ENCODE results near the gene MXD3. TPM values are rescaled to one million over a fixed set of nuclear protein-coding genes. Genes with fewer than 3 reads are reported as not detected.
"Not testable (repeated sequence)": the region's sequence is repeated elsewhere in the genome, so short reads cannot be mapped to it uniquely, and the experiment has no call there.

The MXD3 gene
- total RNA-seq, 2 experiments from 2014 or later: 5.8 to 7.5 TPM

- Mint-ChIP-seq H3K27ac (no peak overlapping the region), H3K27me3 (no peaks in the 10 kb centered on the region), H3K4me1 (ENCODE audit: low read depth) (peaks cover 56% of the 10 kb centered on the region), H3K9me3 (no peaks in the 10 kb centered on the region), H3K4me3 (no peak overlapping the region), H3K36me3 (ENCODE audit: low read depth) (peaks cover 63% of the 10 kb centered on the region)
- ATAC-seq (ENCODE audit: poor library complexity) (no peak), DNase-seq (no peak)
- ChIA-PET CTCF (interaction anchor here (1.0 to 1.7 kb wide), 3 partner anchors 24 to 55 kb away, joined by 3 to 4 read pairs (median 3); no protein-coding TSS in a partner anchor), POLR2A (interaction anchor here (1.2 kb wide), 1 partner anchor 26 kb away, joined by 3 read pairs; no protein-coding TSS in a partner anchor)
- no peaks in the 10 kb centered on the region for H3K27me3 ChIP-seq (ENCODE audit: control insufficient read depth in 1 of 2, insufficient read depth in 2 of 2, low read length in 2 of 2)
- peaks cover 53% of the 10 kb centered on the region for H3K36me3 ChIP-seq (ENCODE audit: insufficient read depth, low read length)
- no peaks in the 10 kb centered on the region for H3K9me3 ChIP-seq (ENCODE audit: control insufficient read depth in 1 of 2, insufficient read depth in 1 of 2, low read length in 2 of 2)
- TF ChIP-seq CTCF (IDR thresholded peaks at IDR 0.05): no peak
- H3K4me1 ChIP-seq (ENCODE audit: insufficient read depth, low read length): peaks cover 38% of the 10 kb centered on the region
- H3K27ac ChIP-seq (ENCODE audit: low read depth in 1 of 2, low read length in 2 of 2): no peak overlapping the region
- no peak overlapping the region for H3K4me3 ChIP-seq (ENCODE audit: low read length)
- intact Hi-C loops (cut with DNase I, micrococcal nuclease): no loop called here
Measured at GRCh38 chr5:177346820-177347219, 35.1 kb upstream of the MXD3 start.

GRCh38 chr5:177344891-177345290 lies 33.2 kb upstream of the MXD3 start:
- Mint-ChIP-seq H3K9me3 (no peaks in the 10 kb centered on the region), H3K4me1 (ENCODE audit: low read depth) (peaks cover 44% of the 10 kb centered on the region), H3K27me3 (no peaks in the 10 kb centered on the region), H3K36me3 (ENCODE audit: low read depth) (peaks cover 62% of the 10 kb centered on the region), H3K27ac (no peak overlapping the region), H3K4me3 (no peak overlapping the region)
- DNase-seq (no peak), ATAC-seq (ENCODE audit: poor library complexity) (no peak)
- ChIA-PET CTCF (no interaction called here), POLR2A (no interaction called here)
- Histone ChIP-seq H3K36me3 (ENCODE audit: insufficient read depth, low read length) (peaks cover 58% of the 10 kb centered on the region), H3K4me3 (ENCODE audit: low read length) (no peak overlapping the region), H3K9me3 (ENCODE audit: control insufficient read depth in 1 of 2, insufficient read depth in 1 of 2, low read length in 2 of 2) (no peaks in the 10 kb centered on the region), H3K4me1 (ENCODE audit: insufficient read depth, low read length) (peaks cover 22% of the 10 kb centered on the region), H3K27me3 (ENCODE audit: control insufficient read depth in 1 of 2, insufficient read depth in 2 of 2, low read length in 2 of 2) (no peaks in the 10 kb centered on the region), H3K27ac (ENCODE audit: low read depth in 1 of 2, low read length in 2 of 2) (no peak overlapping the region)
- intact Hi-C loops (cut with DNase I, micrococcal nuclease): no loop called here
- TF ChIP-seq CTCF (IDR thresholded peaks at IDR 0.05): no peak

GRCh38 chr5:177343777-177344176 lies 32.1 kb upstream of the MXD3 start:
- H3K27me3 Mint-ChIP-seq: no peaks in the 10 kb centered on the region
- TF ChIP-seq CTCF (IDR thresholded peaks at IDR 0.05): no peak
- no peak overlapping the region for H3K27ac Mint-ChIP-seq
- intact Hi-C loops (cut with DNase I, micrococcal nuclease): no loop called here
- H3K9me3 Mint-ChIP-seq: no peaks in the 10 kb centered on the region
- Histone ChIP-seq H3K4me3 (ENCODE audit: low read length) (no peak overlapping the region), H3K9me3 (ENCODE audit: control insufficient read depth in 1 of 2, insufficient read depth in 1 of 2, low read length in 2 of 2) (no peaks in the 10 kb centered on the region), H3K27ac (ENCODE audit: low read depth in 1 of 2, low read length in 2 of 2) (no peak overlapping the region), H3K36me3 (ENCODE audit: insufficient read depth, low read length) (peaks cover 59% of the 10 kb centered on the region), H3K4me1 (ENCODE audit: insufficient read depth, low read length) (peaks cover 18% of the 10 kb centered on the region), H3K27me3 (ENCODE audit: control insufficient read depth in 1 of 2, insufficient read depth in 2 of 2, low read length in 2 of 2) (no peaks in the 10 kb centered on the region)
- no peak for ATAC-seq (ENCODE audit: poor library complexity)
- ChIA-PET CTCF (interaction anchor here (0.7 kb wide), 1 partner anchor 18 kb away, joined by 5 read pairs; no protein-coding TSS in a partner anchor), POLR2A (no interaction called here)
- H3K4me3 Mint-ChIP-seq: no peak overlapping the region
- H3K4me1 Mint-ChIP-seq (ENCODE audit: low read depth): peaks cover 40% of the 10 kb centered on the region
- no peak for DNase-seq
- peaks cover 62% of the 10 kb centered on the region for H3K36me3 Mint-ChIP-seq (ENCODE audit: low read depth)

GRCh38 chr5:177343000-177343399 lies 31.3 kb upstream of the MXD3 start:
- H3K9me3 Mint-ChIP-seq; ATAC-seq (ENCODE audit: poor library complexity); DNase-seq; H3K9me3 ChIP-seq (ENCODE audit: control insufficient read depth in 1 of 2, insufficient read depth in 1 of 2, low read length in 2 of 2); CTCF ChIA-PET; H3K27me3 Mint-ChIP-seq; POLR2A ChIA-PET; H3K4me3 ChIP-seq (ENCODE audit: low read length); H3K4me3 Mint-ChIP-seq; intact Hi-C loops (cut with DNase I, micrococcal nuclease); H3K27ac ChIP-seq (ENCODE audit: low read depth in 1 of 2, low read length in 2 of 2); H3K27ac Mint-ChIP-seq; H3K27me3 ChIP-seq (ENCODE audit: control insufficient read depth in 1 of 2, insufficient read depth in 2 of 2, low read length in 2 of 2): not testable (repeated sequence)
- peaks cover 40% of the 10 kb centered on the region for H3K4me1 Mint-ChIP-seq (ENCODE audit: low read depth)
- Histone ChIP-seq H3K36me3 (ENCODE audit: insufficient read depth, low read length) (peaks cover 65% of the 10 kb centered on the region), H3K4me1 (ENCODE audit: insufficient read depth, low read length) (peaks cover 15% of the 10 kb centered on the region)
- peaks cover 66% of the 10 kb centered on the region for H3K36me3 Mint-ChIP-seq (ENCODE audit: low read depth)

Data from CD4-positive, alpha-beta T cell (primary cell).